Activated naive CD4-positive, alpha-beta T cell treated with anti-CD3 and anti-CD28 coated beads, Interleukin-2, amount 50 U/mL, for 24 hours (primary cell): ENCODE measurements around the gene P3H2.

ENCODE experiments used
- H3K27ac Mint-ChIP-seq: one replicate; pipeline ENCODE4 v1.8.0; 2021; ENCODE audit warnings: mild to moderate bottlenecking, mixed read lengths
- H3K27me3 Mint-ChIP-seq: one replicate; pipeline ENCODE4 v1.8.0; 2021; ENCODE audit warnings: mixed read lengths
- H3K36me3 Mint-ChIP-seq: one replicate; pipeline ENCODE4 v1.8.0; 2021; ENCODE audit warnings: mixed read lengths
- H3K4me1 Mint-ChIP-seq: one replicate; pipeline ENCODE4 v1.8.0; 2021; ENCODE audit warnings: mixed read lengths
- H3K4me3 Mint-ChIP-seq: one replicate; pipeline ENCODE4 v1.8.0; 2021; ENCODE audit warnings: mild to moderate bottlenecking, mixed read lengths
- H3K9me3 Mint-ChIP-seq: one replicate; pipeline ENCODE4 v1.8.0; 2021; ENCODE audit warnings: mixed read lengths

Gene P3H2

GRCh38 chr3:190056742-190057141 is 64.0 kb downstream of the P3H2 start:
- Mint-ChIP-seq H3K4me1 (no peaks in the 10 kb centered on the region), H3K9me3 (no peaks in the 10 kb centered on the region), H3K27me3 (peaks cover 7% of the 10 kb centered on the region), H3K27ac (no peak overlapping the region), H3K36me3 (no peaks in the 10 kb centered on the region), H3K4me3 (no peak overlapping the region)

GRCh38 chr3:190055773-190056172 is 64.9 kb downstream of the P3H2 start:
- Mint-ChIP-seq H3K9me3 (no peaks in the 10 kb centered on the region), H3K36me3 (no peaks in the 10 kb centered on the region), H3K27me3 (peaks cover 7% of the 10 kb centered on the region), H3K4me3 (no peak overlapping the region), H3K27ac (no peak overlapping the region), H3K4me1 (no peaks in the 10 kb centered on the region)

GRCh38 chr3:190053919-190054672 is 66.6 kb downstream of the P3H2 start:
- no peak overlapping the region for H3K4me3 Mint-ChIP-seq
- H3K27ac Mint-ChIP-seq, result no peak overlapping the region
- no peaks in the 10 kb centered on the region for H3K36me3 Mint-ChIP-seq
- no peaks in the 10 kb centered on the region for H3K4me1 Mint-ChIP-seq
- no peaks in the 10 kb centered on the region for H3K9me3 Mint-ChIP-seq
- H3K27me3 Mint-ChIP-seq, result peaks cover 14% of the 10 kb centered on the region

- H3K4me3 Mint-ChIP-seq, result no peak overlapping the region
- H3K9me3 Mint-ChIP-seq, result no peaks in the 10 kb centered on the region
- H3K36me3 Mint-ChIP-seq, result no peaks in the 10 kb centered on the region
- H3K4me1 Mint-ChIP-seq, result no peaks in the 10 kb centered on the region
- H3K27ac Mint-ChIP-seq, result no peak overlapping the region
- H3K27me3 Mint-ChIP-seq, result peaks cover 18% of the 10 kb centered on the region
Measured at GRCh38 chr3:190051641-190052040, 69.1 kb downstream of the P3H2 start.

- Mint-ChIP-seq H3K4me1 (no peaks in the 10 kb centered on the region), H3K27ac (no peak overlapping the region), H3K36me3 (no peaks in the 10 kb centered on the region)
Measured at GRCh38 chr3:190048932-190049441, 71.7 kb downstream of the P3H2 start.

GRCh38 chr3:190044974-190045373 is 75.7 kb downstream of the P3H2 start:
- H3K4me1 Mint-ChIP-seq, result no peaks in the 10 kb centered on the region

More at GRCh38 chr3:190048932-190049441, 71.7 kb downstream of the P3H2 start:
- Mint-ChIP-seq H3K27me3 (peaks cover 17% of the 10 kb centered on the region), H3K4me3 (no peak overlapping the region), H3K9me3 (no peaks in the 10 kb centered on the region)

GRCh38 chr3:190044142-190044541 is 76.6 kb downstream of the P3H2 start:
- no peaks in the 10 kb centered on the region for H3K9me3 Mint-ChIP-seq
- no peak overlapping the region for H3K27ac Mint-ChIP-seq
- no peaks in the 10 kb centered on the region for H3K36me3 Mint-ChIP-seq
- H3K27me3 Mint-ChIP-seq, result peaks cover 17% of the 10 kb centered on the region
- H3K4me3 Mint-ChIP-seq, result no peak overlapping the region
- no peaks in the 10 kb centered on the region for H3K4me1 Mint-ChIP-seq

More at GRCh38 chr3:190044974-190045373, 75.7 kb downstream of the P3H2 start:
- Mint-ChIP-seq H3K27ac (no peak overlapping the region), H3K4me3 (no peak overlapping the region), H3K36me3 (no peaks in the 10 kb centered on the region), H3K9me3 (no peaks in the 10 kb centered on the region), H3K27me3 (peaks cover 14% of the 10 kb centered on the region)

GRCh38 chr3:190043741-190044140 is 77.0 kb downstream of the P3H2 start:
- Mint-ChIP-seq H3K4me1 (no peaks in the 10 kb centered on the region), H3K27ac (no peak overlapping the region), H3K36me3 (no peaks in the 10 kb centered on the region), H3K9me3 (no peaks in the 10 kb centered on the region), H3K4me3 (no peak overlapping the region), H3K27me3 (peaks cover 14% of the 10 kb centered on the region)

GRCh38 chr3:190042558-190042957 is 78.1 kb downstream of the P3H2 start:
- Mint-ChIP-seq H3K27me3 (peaks cover 16% of the 10 kb centered on the region), H3K36me3 (no peaks in the 10 kb centered on the region), H3K9me3 (no peaks in the 10 kb centered on the region), H3K4me1 (no peaks in the 10 kb centered on the region), H3K27ac (no peak overlapping the region), H3K4me3 (no peak overlapping the region)

GRCh38 chr3:190041333-190042041 is 79.2 kb downstream of the P3H2 start:
- Mint-ChIP-seq H3K27me3 (peaks cover 19% of the 10 kb centered on the region), H3K4me3 (no peak overlapping the region)

GRCh38 chr3:190040145-190040544 is 80.6 kb downstream of the P3H2 start:
- Mint-ChIP-seq H3K27ac (no peak overlapping the region), H3K4me1 (no peaks in the 10 kb centered on the region), H3K36me3 (no peaks in the 10 kb centered on the region), H3K27me3 (peaks cover 20% of the 10 kb centered on the region), H3K9me3 (no peaks in the 10 kb centered on the region), H3K4me3 (no peak overlapping the region)

More at GRCh38 chr3:190041333-190042041, 79.2 kb downstream of the P3H2 start:
- H3K27ac Mint-ChIP-seq, result no peak overlapping the region
- no peaks in the 10 kb centered on the region for H3K9me3 Mint-ChIP-seq
- H3K36me3 Mint-ChIP-seq, result no peaks in the 10 kb centered on the region
- no peaks in the 10 kb centered on the region for H3K4me1 Mint-ChIP-seq

- Mint-ChIP-seq H3K27ac (no peak overlapping the region), H3K36me3 (no peaks in the 10 kb centered on the region), H3K9me3 (no peaks in the 10 kb centered on the region), H3K27me3 (peaks cover 24% of the 10 kb centered on the region), H3K4me3 (no peak overlapping the region), H3K4me1 (no peaks in the 10 kb centered on the region)
Measured at GRCh38 chr3:190038050-190038933, 82.4 kb downstream of the P3H2 start.

GRCh38 chr3:190036631-190037030 is 84.1 kb downstream of the P3H2 start:
- Mint-ChIP-seq H3K27ac (peak overlapping the region; percentile 43), H3K27me3 (peaks cover 25% of the 10 kb centered on the region), H3K4me1 (no peaks in the 10 kb centered on the region), H3K36me3 (no peaks in the 10 kb centered on the region), H3K9me3 (no peaks in the 10 kb centered on the region), H3K4me3 (no peak overlapping the region)

- Mint-ChIP-seq H3K27me3 (peaks cover 20% of the 10 kb centered on the region), H3K36me3 (no peaks in the 10 kb centered on the region), H3K9me3 (no peaks in the 10 kb centered on the region), H3K27ac (peak overlapping the region; percentile 12), H3K4me1 (no peaks in the 10 kb centered on the region), H3K4me3 (no peak overlapping the region)
Measured at GRCh38 chr3:190034446-190034845, 86.3 kb downstream of the P3H2 start.

GRCh38 chr3:190032923-190033322 is 87.8 kb downstream of the P3H2 start:
- no peaks in the 10 kb centered on the region for H3K36me3 Mint-ChIP-seq
- no peaks in the 10 kb centered on the region for H3K9me3 Mint-ChIP-seq
- H3K27ac Mint-ChIP-seq, result no peak overlapping the region
- H3K27me3 Mint-ChIP-seq, result peaks cover 20% of the 10 kb centered on the region
- H3K4me1 Mint-ChIP-seq, result no peaks in the 10 kb centered on the region
- H3K4me3 Mint-ChIP-seq, result no peak overlapping the region
